NCI-H748 treated with DMSO at 0.1 percent for 48 hours (cell line): ENCODE results near the gene ZNF664.

Experiments
- DNase-seq: peaks from one replicate; lab custom pipeline; 2025; lab: John Stamatoyannopoulos, UW

Gene ZNF664

GRCh38 chr12:124010687-124011086 lies 37.7 kb downstream of the ZNF664 start:
- DNase-seq = no peak

- DNase-seq = no peak
Observed at GRCh38 chr12:124011435-124012115, 38.6 kb downstream of the ZNF664 start.

- no peak for DNase-seq
Observed at GRCh38 chr12:124013073-124013472, 40.1 kb downstream of the ZNF664 start.

- no peak for DNase-seq
Observed at GRCh38 chr12:124015494-124016461, 42.8 kb downstream of the ZNF664 start.

- DNase-seq = no peak
Observed at GRCh38 chr12:124017064-124017463, 44.0 kb downstream of the ZNF664 start.

- DNase-seq = no peak
Observed at GRCh38 chr12:124018539-124018938, 45.5 kb downstream of the ZNF664 start.

- DNase-seq = no peak
Observed at GRCh38 chr12:124019115-124019514, 46.1 kb downstream of the ZNF664 start.

- no peak for DNase-seq
Observed at GRCh38 chr12:124020514-124020949, 47.5 kb downstream of the ZNF664 start.

- no peak for DNase-seq
Observed at GRCh38 chr12:124021007-124021406, 48.0 kb downstream of the ZNF664 start.

- no peak for DNase-seq
Observed at GRCh38 chr12:124022161-124022560, 49.1 kb downstream of the ZNF664 start.

GRCh38 chr12:124024263-124024678 lies 51.3 kb downstream of the ZNF664 start:
- no peak for DNase-seq

- DNase-seq = no peak
Observed at GRCh38 chr12:124024776-124025175, 51.8 kb downstream of the ZNF664 start.

- no peak for DNase-seq
Observed at GRCh38 chr12:124025661-124026060, 52.6 kb downstream of the ZNF664 start.

- no peak for DNase-seq
Observed at GRCh38 chr12:124026755-124027745, 54.0 kb downstream of the ZNF664 start.

GRCh38 chr12:124027753-124028554 lies 54.9 kb downstream of the ZNF664 start:
- DNase-seq = no peak

GRCh38 chr12:124028555-124028925 lies 55.5 kb downstream of the ZNF664 start:
- no peak for DNase-seq

GRCh38 chr12:124030008-124030407 lies 57.0 kb downstream of the ZNF664 start:
- DNase-seq = no peak

- DNase-seq = no peak
Observed at GRCh38 chr12:124030510-124030909, 57.5 kb downstream of the ZNF664 start.

GRCh38 chr12:124031058-124031457 lies 58.0 kb downstream of the ZNF664 start:
- DNase-seq = no peak

GRCh38 chr12:124032265-124032886 lies 59.4 kb downstream of the ZNF664 start:
- DNase-seq = peak; percentile 18

- DNase-seq = no peak
Observed at GRCh38 chr12:124033859-124034258, 60.8 kb downstream of the ZNF664 start.
